Measurements from ENCODE around the gene KRTAP24-1. TPM values are rescaled to one million over a fixed set of nuclear protein-coding genes. Genes with fewer than 3 reads are reported as not detected.

Gene KRTAP24-1
- total and polyA plus RNA-seq, 7 donors: not detected

DNA sequence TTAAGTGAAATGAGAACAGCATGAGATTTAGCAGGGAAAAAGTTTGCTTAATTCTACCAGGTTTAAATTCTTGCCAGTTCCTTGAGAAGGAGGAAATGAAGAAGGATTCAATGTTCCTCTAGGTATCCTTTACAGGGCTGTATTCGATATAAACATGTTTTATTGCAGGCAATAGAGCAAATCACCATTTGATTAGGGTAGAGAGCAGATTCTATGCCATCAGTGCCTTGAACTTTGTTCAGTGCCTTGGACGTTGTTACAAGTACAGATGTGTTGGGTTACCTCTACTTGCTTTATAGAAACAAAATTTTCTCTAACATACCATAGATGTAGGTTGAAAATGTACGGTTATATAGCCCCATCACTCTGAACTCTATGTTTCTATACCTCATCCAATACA, 48.7 kb downstream of the KRTAP24-1 start:
- Histone ChIP-seq H3K36me3 (no peaks in the 10 kb centered on the region), H3K4me1 (no peaks in the 10 kb centered on the region), H3K27ac (no peak overlapping the region), H3K27me3 (no peaks in the 10 kb centered on the region), H3K4me3 (no peak overlapping the region), H3K9me3 (no peaks in the 10 kb centered on the region)
- TF ChIP-seq POLR2AphosphoS5 (IDR thresholded peaks at IDR 0.05) (no peak), EP300 (IDR thresholded peaks at IDR 0.05) (no peak), POLR2A (IDR thresholded peaks at IDR 0.05) (no peak)
- TF ChIP-seq, protein P1, sequence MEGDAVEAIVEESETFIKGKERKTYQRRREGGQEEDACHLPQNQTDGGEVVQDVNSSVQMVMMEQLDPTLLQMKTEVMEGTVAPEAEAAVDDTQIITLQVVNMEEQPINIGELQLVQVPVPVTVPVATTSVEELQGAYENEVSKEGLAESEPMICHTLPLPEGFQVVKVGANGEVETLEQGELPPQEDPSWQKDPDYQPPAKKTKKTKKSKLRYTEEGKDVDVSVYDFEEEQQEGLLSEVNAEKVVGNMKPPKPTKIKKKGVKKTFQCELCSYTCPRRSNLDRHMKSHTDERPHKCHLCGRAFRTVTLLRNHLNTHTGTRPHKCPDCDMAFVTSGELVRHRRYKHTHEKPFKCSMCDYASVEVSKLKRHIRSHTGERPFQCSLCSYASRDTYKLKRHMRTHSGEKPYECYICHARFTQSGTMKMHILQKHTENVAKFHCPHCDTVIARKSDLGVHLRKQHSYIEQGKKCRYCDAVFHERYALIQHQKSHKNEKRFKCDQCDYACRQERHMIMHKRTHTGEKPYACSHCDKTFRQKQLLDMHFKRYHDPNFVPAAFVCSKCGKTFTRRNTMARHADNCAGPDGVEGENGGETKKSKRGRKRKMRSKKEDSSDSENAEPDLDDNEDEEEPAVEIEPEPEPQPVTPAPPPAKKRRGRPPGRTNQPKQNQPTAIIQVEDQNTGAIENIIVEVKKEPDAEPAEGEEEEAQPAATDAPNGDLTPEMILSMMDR (IDR thresholded peaks at IDR 0.05): no peak
- intact Hi-C loops (cut with DNase I): no loop called here
- DNase-seq: no peak
- 18 to 65% methylated on average over 3 of the region's 3 CpGs for WGBS, 2 donors

DNA sequence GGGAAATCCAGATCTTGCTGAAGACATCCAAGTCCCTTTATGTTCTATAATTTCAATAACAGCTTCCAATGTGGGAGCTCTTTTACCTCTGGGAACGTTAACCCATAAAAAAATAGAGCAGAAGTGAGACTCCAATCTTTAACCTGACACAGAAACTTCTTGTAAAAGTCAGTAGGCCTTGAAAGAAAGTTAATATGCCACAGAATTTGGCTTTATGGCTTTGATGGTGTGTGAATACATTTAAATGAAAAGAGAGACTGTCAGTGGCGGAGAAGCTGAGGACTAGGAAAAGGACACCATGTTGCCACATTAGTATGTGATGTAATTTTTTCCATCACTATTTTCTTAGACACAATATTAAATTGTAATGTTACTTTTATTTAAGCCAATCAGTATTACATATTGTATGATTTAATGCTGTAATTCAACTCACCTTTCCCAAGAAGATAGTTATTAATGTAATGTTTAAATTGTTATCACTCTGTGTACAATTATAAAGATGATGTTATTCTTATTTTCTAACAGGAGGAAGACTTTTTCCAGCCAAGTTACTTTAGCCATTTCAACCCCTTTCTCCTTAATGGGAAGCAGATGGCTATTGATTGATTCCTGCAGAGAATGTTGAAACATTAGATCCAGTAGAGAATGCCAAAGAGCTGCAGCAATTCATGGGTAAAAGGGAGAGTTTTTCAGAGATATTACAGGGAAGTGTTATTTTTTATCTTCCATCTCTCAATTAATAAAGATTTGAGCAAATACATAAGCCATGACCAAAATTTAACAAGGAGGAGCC, 49.3 kb downstream of the KRTAP24-1 start:
- TF ChIP-seq POLR2AphosphoS5 (IDR thresholded peaks at IDR 0.05) (no peak), POLR2A (IDR thresholded peaks at IDR 0.05) (no peak), EP300 (IDR thresholded peaks at IDR 0.05) (no peak)
- TF ChIP-seq, protein P1 (IDR thresholded peaks at IDR 0.05): no peak
- intact Hi-C loops (cut with DNase I): no loop called here
- Histone ChIP-seq H3K27me3 (no peaks in the 10 kb centered on the region), H3K4me1 (peaks cover 0 to under 1% (median under 1%) of the 10 kb centered on the region in 4 donors), H3K36me3 (no peaks in the 10 kb centered on the region), H3K4me3 (no peak overlapping the region), H3K27ac (no peak overlapping the region), H3K9me3 (no peaks in the 10 kb centered on the region)
- WGBS, 2 donors: 10 to 65% methylated on average over 2 of the region's 2 CpGs
- no peak for DNase-seq

DNA sequence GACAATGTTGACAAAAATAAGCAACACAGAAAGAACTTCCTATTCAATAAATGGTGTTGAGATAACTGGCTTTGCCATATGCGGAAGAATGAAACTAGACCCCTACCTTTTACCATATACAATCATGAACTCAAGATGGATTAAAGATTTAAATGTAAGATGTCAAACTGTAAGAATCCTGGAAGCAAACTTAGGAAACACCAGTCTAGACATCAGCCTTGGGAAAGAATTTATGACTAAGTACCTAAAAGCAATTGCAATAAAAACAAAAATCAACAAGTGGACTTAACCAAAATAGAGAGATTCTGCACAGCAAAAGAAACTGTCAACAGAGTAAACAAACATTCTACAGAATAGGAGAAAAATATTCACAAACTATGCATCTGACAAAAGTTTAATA, 50.7 kb downstream of the KRTAP24-1 start:
- intact Hi-C loops (cut with DNase I): no loop called here

More for the DNA sequence above, 50.7 kb downstream of the KRTAP24-1 start:
- TF ChIP-seq EP300 (IDR thresholded peaks at IDR 0.05) (no peak), POLR2AphosphoS5 (IDR thresholded peaks at IDR 0.05) (no peak), POLR2A (IDR thresholded peaks at IDR 0.05) (no peak)
- TF ChIP-seq, protein P1 (IDR thresholded peaks at IDR 0.05): no peak
- H3K27me3 ChIP-seq: no peaks in the 10 kb centered on the region
- no peaks in the 10 kb centered on the region for H3K9me3 ChIP-seq
- DNase-seq: no peak
- H3K27ac ChIP-seq: no peak overlapping the region
- H3K4me3 ChIP-seq: no peak overlapping the region
- peaks cover 0 to 13% (median 13%) of the 10 kb centered on the region in 4 donors for H3K4me1 ChIP-seq
- H3K36me3 ChIP-seq: no peaks in the 10 kb centered on the region
- WGBS, 2 donors: 98 to 100% methylated on average over 1 of the region's 1 CpG

Other genes with a start within 250 kb of the KRTAP24-1 start
- gene CLDN17, start 116.1 kb downstream of the KRTAP24-1 start, total RNA-seq: not detected
- gene CLDN17, start 116.1 kb downstream of the KRTAP24-1 start, polyA plus RNA-seq: not detected
- gene CLDN8, start 66.9 kb downstream of the KRTAP24-1 start, total RNA-seq: under 1 TPM in 1 of 4 donors, not detected in 3; 0.71 TPM
- 10 to 100 TPM in 1 of 3 donors, 1 to 10 TPM in 2; 3.1 to 21.0 (median 6.9) TPM for gene CLDN8, start 66.9 kb downstream of the KRTAP24-1 start, polyA plus RNA-seq
- gene KRTAP25-1, start 6.6 kb upstream of the KRTAP24-1 start, total RNA-seq: not detected
- not detected for gene KRTAP25-1, start 6.6 kb upstream of the KRTAP24-1 start, polyA plus RNA-seq
- not detected for gene KRTAP26-1, start 37.4 kb upstream of the KRTAP24-1 start, total RNA-seq
- not detected for gene KRTAP26-1, start 37.4 kb upstream of the KRTAP24-1 start, polyA plus RNA-seq
- not detected for gene KRTAP27-1, start 54.7 kb upstream of the KRTAP24-1 start, total RNA-seq
- gene KRTAP27-1, start 54.7 kb upstream of the KRTAP24-1 start, polyA plus RNA-seq: not detected
- gene KRTAP23-1, start 65.7 kb upstream of the KRTAP24-1 start, total RNA-seq: not detected
- gene KRTAP23-1, start 65.7 kb upstream of the KRTAP24-1 start, polyA plus RNA-seq: not detected
- not detected for gene KRTAP13-2, start 89.3 kb upstream of the KRTAP24-1 start, total RNA-seq
- gene KRTAP13-2, start 89.3 kb upstream of the KRTAP24-1 start, polyA plus RNA-seq: 1 to 10 TPM; 1.8 to 6.0 (median 2.4) TPM
- not detected for gene KRTAP13-1, start 113.1 kb upstream of the KRTAP24-1 start, total RNA-seq
- gene KRTAP13-1, start 113.1 kb upstream of the KRTAP24-1 start, polyA plus RNA-seq: not detected
- gene KRTAP13-3, start 143.0 kb upstream of the KRTAP24-1 start, total RNA-seq: not detected
- gene KRTAP13-3, start 143.0 kb upstream of the KRTAP24-1 start, polyA plus RNA-seq: not detected
- not detected for gene KRTAP13-4, start 147.3 kb upstream of the KRTAP24-1 start, total RNA-seq
- gene KRTAP13-4, start 147.3 kb upstream of the KRTAP24-1 start, polyA plus RNA-seq: not detected
- gene KRTAP15-1, start 157.3 kb upstream of the KRTAP24-1 start, total RNA-seq: not detected
- gene KRTAP15-1, start 157.3 kb upstream of the KRTAP24-1 start, polyA plus RNA-seq: not detected
- not detected for gene KRTAP19-1, start 197.4 kb upstream of the KRTAP24-1 start, total RNA-seq
- gene KRTAP19-1, start 197.4 kb upstream of the KRTAP24-1 start, polyA plus RNA-seq: not detected
- not detected for gene KRTAP19-2, start 204.5 kb upstream of the KRTAP24-1 start, total RNA-seq
- not detected for gene KRTAP19-2, start 204.5 kb upstream of the KRTAP24-1 start, polyA plus RNA-seq
- gene KRTAP19-3, start 209.1 kb upstream of the KRTAP24-1 start, total RNA-seq: not detected
- not detected for gene KRTAP19-3, start 209.1 kb upstream of the KRTAP24-1 start, polyA plus RNA-seq
- not detected for gene KRTAP19-4, start 214.2 kb upstream of the KRTAP24-1 start, total RNA-seq
- not detected for gene KRTAP19-4, start 214.2 kb upstream of the KRTAP24-1 start, polyA plus RNA-seq
- not detected for gene KRTAP19-5, start 219.2 kb upstream of the KRTAP24-1 start, total RNA-seq
- not detected for gene KRTAP19-5, start 219.2 kb upstream of the KRTAP24-1 start, polyA plus RNA-seq